ENCODE measurements around the gene TLE2.

DNA sequence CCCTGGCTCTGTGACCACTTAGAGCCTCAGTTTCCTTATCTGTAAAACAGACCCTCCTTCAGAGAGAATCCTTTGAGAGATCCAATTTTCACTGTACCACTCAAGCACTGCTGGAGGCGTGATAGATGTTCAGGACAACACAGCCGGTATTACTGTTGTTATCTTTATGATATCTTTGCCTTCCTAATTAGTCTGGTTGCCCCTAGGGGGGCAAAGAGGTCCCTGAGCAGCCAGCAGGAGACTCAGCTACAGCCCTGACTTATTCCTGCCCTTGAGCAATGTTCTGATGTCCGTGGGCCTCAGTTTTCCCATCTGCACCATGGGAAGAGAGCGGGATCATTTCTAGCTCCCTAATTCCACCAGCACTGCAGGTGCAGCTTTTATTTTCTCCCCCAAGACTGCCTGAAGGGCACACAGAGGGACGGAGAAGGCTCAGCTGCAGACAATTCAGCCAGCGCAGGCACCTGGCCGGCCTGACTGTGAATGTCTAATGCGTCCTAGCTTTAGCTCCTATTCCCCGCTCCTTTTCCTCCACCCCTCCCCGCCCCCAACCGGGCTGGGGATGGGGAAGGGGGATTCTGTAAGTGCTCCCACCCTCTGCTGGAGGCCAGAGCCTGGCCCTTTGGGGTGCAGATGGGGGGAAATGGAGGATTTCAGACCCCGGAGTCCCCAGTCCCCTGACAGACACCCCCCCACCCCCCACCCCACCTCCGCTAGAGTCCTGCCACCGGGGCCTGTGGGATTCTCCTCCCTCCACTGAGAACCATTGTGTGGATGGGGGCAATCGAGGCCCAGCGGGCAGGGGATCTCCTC, 17.0 kb upstream of the TLE2 start:
- TF ChIP-seq CTCF (IDR thresholded peaks at IDR 0.05; ENCODE audit: low read depth, low read length): no peak
- TF ChIP-seq EZH2phosphoT487 (IDR thresholded peaks at IDR 0.05; ENCODE audit: low read depth): no peak

Measured in OCI-LY3 (cell line).